Activated naive CD4-positive, alpha-beta T cell treated with anti-CD3 and anti-CD28 coated beads, Interleukin-2, amount 50 U/mL, for 24 hours (primary cell): Measurements from ENCODE around the gene ACER3.

Experiments
- H3K27ac Mint-ChIP-seq: one replicate; pipeline ENCODE4 v1.8.0; 2021; ENCODE audit warnings: mild to moderate bottlenecking, mixed read lengths
- H3K27me3 Mint-ChIP-seq: one replicate; pipeline ENCODE4 v1.8.0; 2021; ENCODE audit warnings: mixed read lengths
- H3K36me3 Mint-ChIP-seq: one replicate; pipeline ENCODE4 v1.8.0; 2021; ENCODE audit warnings: mixed read lengths
- H3K4me1 Mint-ChIP-seq: one replicate; pipeline ENCODE4 v1.8.0; 2021; ENCODE audit warnings: mixed read lengths
- H3K4me3 Mint-ChIP-seq: one replicate; pipeline ENCODE4 v1.8.0; 2021; ENCODE audit warnings: mild to moderate bottlenecking, mixed read lengths
- H3K9me3 Mint-ChIP-seq: one replicate; pipeline ENCODE4 v1.8.0; 2021; ENCODE audit warnings: mixed read lengths

ACER3 gene

GRCh38 chr11:77069336-77069968, 208.7 kb downstream of the ACER3 start:
- H3K9me3 Mint-ChIP-seq = no peaks in the 10 kb centered on the region
- H3K27ac Mint-ChIP-seq = no peak overlapping the region
- H3K27me3 Mint-ChIP-seq = no peaks in the 10 kb centered on the region
- no peak overlapping the region for H3K4me3 Mint-ChIP-seq
- no peaks in the 10 kb centered on the region for H3K36me3 Mint-ChIP-seq
- H3K4me1 Mint-ChIP-seq = peaks cover 33% of the 10 kb centered on the region

- Mint-ChIP-seq H3K27ac (no peak overlapping the region), H3K9me3 (no peaks in the 10 kb centered on the region), H3K4me3 (no peak overlapping the region), H3K36me3 (no peaks in the 10 kb centered on the region), H3K4me1 (peaks cover 33% of the 10 kb centered on the region), H3K27me3 (no peaks in the 10 kb centered on the region)
Measured at GRCh38 chr11:77069969-77070582, 209.4 kb downstream of the ACER3 start.

GRCh38 chr11:77071077-77071476, 210.4 kb downstream of the ACER3 start:
- Mint-ChIP-seq H3K36me3 (no peaks in the 10 kb centered on the region), H3K27me3 (no peaks in the 10 kb centered on the region), H3K4me1 (peaks cover 27% of the 10 kb centered on the region), H3K9me3 (no peaks in the 10 kb centered on the region), H3K27ac (no peak overlapping the region), H3K4me3 (no peak overlapping the region)

- Mint-ChIP-seq H3K9me3 (no peaks in the 10 kb centered on the region), H3K4me1 (peaks cover 26% of the 10 kb centered on the region), H3K27me3 (no peaks in the 10 kb centered on the region), H3K27ac (no peak overlapping the region), H3K4me3 (no peak overlapping the region), H3K36me3 (no peaks in the 10 kb centered on the region)
Measured at GRCh38 chr11:77071671-77072605, 211.2 kb downstream of the ACER3 start.

- no peak overlapping the region for H3K4me3 Mint-ChIP-seq
- H3K27ac Mint-ChIP-seq = no peak overlapping the region
- H3K27me3 Mint-ChIP-seq = no peaks in the 10 kb centered on the region
- H3K9me3 Mint-ChIP-seq = no peaks in the 10 kb centered on the region
- H3K36me3 Mint-ChIP-seq = no peaks in the 10 kb centered on the region
- peaks cover 22% of the 10 kb centered on the region for H3K4me1 Mint-ChIP-seq
Measured at GRCh38 chr11:77072851-77073327, 212.2 kb downstream of the ACER3 start.

- Mint-ChIP-seq H3K27ac (no peak overlapping the region), H3K9me3 (no peaks in the 10 kb centered on the region), H3K4me3 (no peak overlapping the region), H3K36me3 (no peaks in the 10 kb centered on the region), H3K27me3 (no peaks in the 10 kb centered on the region), H3K4me1 (peaks cover 17% of the 10 kb centered on the region)
Measured at GRCh38 chr11:77073328-77074001, 212.7 kb downstream of the ACER3 start.

- Mint-ChIP-seq H3K9me3 (no peaks in the 10 kb centered on the region), H3K4me3 (no peak overlapping the region), H3K4me1 (peaks cover 16% of the 10 kb centered on the region), H3K36me3 (peaks cover 3% of the 10 kb centered on the region), H3K27me3 (no peaks in the 10 kb centered on the region), H3K27ac (no peak overlapping the region)
Measured at GRCh38 chr11:77074205-77074604, 213.5 kb downstream of the ACER3 start.

- H3K27ac Mint-ChIP-seq = no peak overlapping the region
- H3K27me3 Mint-ChIP-seq = no peaks in the 10 kb centered on the region
- no peak overlapping the region for H3K4me3 Mint-ChIP-seq
- peaks cover 16% of the 10 kb centered on the region for H3K4me1 Mint-ChIP-seq
- H3K36me3 Mint-ChIP-seq = peaks cover 3% of the 10 kb centered on the region
- H3K9me3 Mint-ChIP-seq = no peaks in the 10 kb centered on the region
Measured at GRCh38 chr11:77074626-77075221, 214.0 kb downstream of the ACER3 start.

GRCh38 chr11:77075425-77075905, 214.7 kb downstream of the ACER3 start:
- Mint-ChIP-seq H3K27me3 (no peaks in the 10 kb centered on the region), H3K4me3 (no peak overlapping the region), H3K36me3 (peaks cover 3% of the 10 kb centered on the region), H3K9me3 (no peaks in the 10 kb centered on the region), H3K27ac (no peak overlapping the region), H3K4me1 (peaks cover 16% of the 10 kb centered on the region)
